PFSK-1 (cell line): ENCODE results near the gene ZEB2.

Experiments
- FOXP2 ChIP-seq: optimal IDR thresholded peaks from 2 replicates; pipeline ENCODE3; 2011; ENCODE audit warnings: borderline replicate concordance, control low read depth, inconsistent platforms; ENCODE audit not compliant: insufficient read depth; ENCODE audit errors: extremely low read length, extremely low read depth
- POLR2AphosphoS5 ChIP-seq: IDR thresholded peaks from 2 replicates; pipeline ENCODE4 v1.6.1; 2012; ENCODE audit warnings: low read depth, mild to moderate bottlenecking, control low read depth, low read length, moderate library complexity
- REST ChIP-seq, 2 experiments: IDR thresholded peaks; 2 replicates each; pipeline versions ENCODE4 v1.6.1 to v1.8.0; 2011 to 2012; ENCODE audit warnings: low read depth in 2 of 2, low read length in 2 of 2, control low read depth in 1 of 2, inconsistent platforms in 1 of 2, mild to moderate bottlenecking in 1 of 2, moderate library complexity in 1 of 2; ENCODE audit not compliant: insufficient read depth in 1 of 2
- SIN3A ChIP-seq: IDR thresholded peaks from 2 replicates; pipeline ENCODE4 v1.6.1; 2012; ENCODE audit warnings: mild to moderate bottlenecking, low read length, moderate library complexity, borderline replicate concordance; ENCODE audit not compliant: insufficient read depth
- TAF1 ChIP-seq: IDR thresholded peaks from 2 replicates; pipeline ENCODE4 v1.6.1; 2012; ENCODE audit warnings: low read length, control low read depth, borderline replicate concordance; ENCODE audit not compliant: insufficient read depth

The ZEB2 gene

GRCh38 chr2:144377914-144378313 is 142.0 kb downstream of the ZEB2 start:
- TF ChIP-seq SIN3A (no peak), REST (IDR thresholded peaks at IDR 0.05; ENCODE audit: insufficient read depth in 1 of 2, low read depth in 2 of 2, low read length in 2 of 2) (no peak), TAF1 (no peak), FOXP2 (no peak), POLR2AphosphoS5 (no peak)

GRCh38 chr2:144376926-144377325 is 143.0 kb downstream of the ZEB2 start:
- TF ChIP-seq SIN3A, result no peak
- no peak for TF ChIP-seq FOXP2
- no peak for TF ChIP-seq POLR2AphosphoS5
- no peak for TF ChIP-seq REST (IDR thresholded peaks at IDR 0.05; ENCODE audit: insufficient read depth in 1 of 2, low read depth in 2 of 2, low read length in 2 of 2)
- no peak for TF ChIP-seq TAF1

GRCh38 chr2:144376460-144376859 is 143.5 kb downstream of the ZEB2 start:
- TF ChIP-seq FOXP2, result no peak
- no peak for TF ChIP-seq SIN3A
- TF ChIP-seq POLR2AphosphoS5, result no peak
- no peak for TF ChIP-seq TAF1
- no peak for TF ChIP-seq REST (IDR thresholded peaks at IDR 0.05; ENCODE audit: insufficient read depth in 1 of 2, low read depth in 2 of 2, low read length in 2 of 2)

GRCh38 chr2:144374163-144374661 is 145.7 kb downstream of the ZEB2 start:
- TF ChIP-seq TAF1 (no peak), FOXP2 (no peak), POLR2AphosphoS5 (no peak), REST (IDR thresholded peaks at IDR 0.05; ENCODE audit: insufficient read depth in 1 of 2, low read depth in 2 of 2, low read length in 2 of 2) (no peak), SIN3A (no peak)
